A673 (cell line): Measurements from ENCODE around the gene PAEP. TPM values are rescaled to one million over a fixed set of nuclear protein-coding genes. Genes with fewer than 3 reads are reported as not detected.

Source experiments
- BruUV-seq: library from RNA; stranded (reverse); fragments of 400-500 nt; replicated peaks from 2 replicates; lab custom pipeline; 2021; lab: Mats Ljungman, UMichigan
- CTCF ChIA-PET: fragments of 300-600 bp; sonication (Branson Sonifier 250); formaldehyde crosslinking; loops from one replicate; lab custom pipeline; 2022; ENCODE audit warnings: antibody characterized with exemption; lab: Charles Lee
- POLR2A ChIA-PET: fragments of 300-600 bp; sonication (Branson Sonifier 250); formaldehyde crosslinking; loops from one replicate; lab custom pipeline; 2022; ENCODE audit warnings: antibody characterized with exemption; ENCODE audit not compliant: low non-redundant PET; lab: Charles Lee
- DNase-seq: peaks from one replicate; pipeline ENCODE4 v3.0.0-alpha.2; 2015; ENCODE audit warnings: low spot score
- H3K27ac ChIP-seq: fragments of 200-600 bp; sonication (generic); 2 replicates; pipeline ENCODE4 v1.5.1; 2016; ENCODE audit warnings: mixed run types, low read depth, mild to moderate bottlenecking, mixed read lengths, antibody characterized with exemption, low read length; ENCODE audit not compliant: poor library complexity, severe bottlenecking
- H3K27me3 ChIP-seq: fragments of 200-600 bp; sonication (generic); replicated peaks from 2 replicates; pipeline ENCODE4 v1.6.1; 2017; ENCODE audit warnings: mixed run types, low read depth, mild to moderate bottlenecking, mixed read lengths, antibody characterized with exemption, low read length; ENCODE audit not compliant: insufficient read depth, poor library complexity
- H3K36me3 ChIP-seq: fragments of 200-600 bp; sonication (generic); 2 replicates; pipeline ENCODE4 v1.6.1; 2016; ENCODE audit warnings: mixed run types, mild to moderate bottlenecking, mixed read lengths, antibody characterized with exemption, low read length; ENCODE audit not compliant: insufficient read depth, poor library complexity, severe bottlenecking
- H3K4me1 ChIP-seq: fragments of 200-600 bp; sonication (generic); 2 replicates; pipeline ENCODE4 v1.6.1; 2017; ENCODE audit warnings: mixed run types, mild to moderate bottlenecking, mixed read lengths, antibody characterized with exemption, low read length; ENCODE audit not compliant: insufficient read depth, poor library complexity, severe bottlenecking
- H3K4me3 ChIP-seq: fragments of 200-600 bp; sonication (generic); 2 replicates; pipeline ENCODE4 v1.5.1; 2016; ENCODE audit warnings: low read depth, mixed run types, mild to moderate bottlenecking, mixed read lengths, low read length; ENCODE audit not compliant: poor library complexity, severe bottlenecking
- H3K9me3 ChIP-seq: fragments of 200-600 bp; sonication (generic); 2 replicates; pipeline ENCODE4 v1.6.1; 2016; ENCODE audit warnings: mixed run types, low read depth, mild to moderate bottlenecking, mixed read lengths, antibody characterized with exemption, low read length; ENCODE audit not compliant: poor library complexity, severe bottlenecking
- EZH2 ChIP-seq: fragments of 200-600 bp; sonication (generic); IDR thresholded peaks from 2 replicates; pipeline ENCODE4 v1.6.1; 2017; ENCODE audit warnings: borderline replicate concordance, low read depth, mild to moderate bottlenecking, mixed read lengths, antibody characterized with exemption, low read length; ENCODE audit not compliant: poor library complexity, severe bottlenecking
- intact Hi-C: fragments of 100-400 bp; cut with micrococcal nuclease; formaldehyde crosslinking; loops from one replicate; pipeline ENCODE4 v1.10.0; 2022; ENCODE audit not compliant: unreplicated experiment
- total RNA-seq: library from RNA; stranded (reverse); gene quantifications from 2 replicates; pipeline ENCODE4 v1.2.3, GENCODE V29; 2021
- TF ChIP-seq, protein P1 (sequence below): fragments of 300-800, 200-600 bp; sonication (generic); conservative IDR thresholded peaks from 2 replicates; pipeline ENCODE4 v1.5.1; 2017; ENCODE audit warnings: low read depth, mild to moderate bottlenecking, antibody characterized with exemption, low read length, moderate library complexity, mixed read lengths

PAEP gene
- total RNA-seq, 1 experiment from 2014 or later: not detected

DNA sequence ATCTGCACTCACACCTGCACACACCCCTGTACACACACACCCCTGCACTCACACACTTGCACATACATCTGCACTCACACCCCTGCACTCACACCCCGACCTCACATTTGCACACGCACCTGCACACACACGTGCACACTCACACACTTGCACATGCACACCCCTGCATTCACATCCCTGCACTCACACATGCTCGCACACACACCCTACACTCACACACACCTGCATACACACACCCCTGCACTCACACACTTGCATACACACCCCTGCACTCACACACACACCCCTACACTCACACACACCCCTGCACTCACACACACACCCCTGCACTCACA lies 50.3 kb downstream of the PAEP start:
- intact Hi-C loops: no loop called here
- no peak overlapping the region for H3K27ac ChIP-seq
- no TSS peak for BruUV-seq
- no peak for TF ChIP-seq EZH2
- TF ChIP-seq, protein P1, sequence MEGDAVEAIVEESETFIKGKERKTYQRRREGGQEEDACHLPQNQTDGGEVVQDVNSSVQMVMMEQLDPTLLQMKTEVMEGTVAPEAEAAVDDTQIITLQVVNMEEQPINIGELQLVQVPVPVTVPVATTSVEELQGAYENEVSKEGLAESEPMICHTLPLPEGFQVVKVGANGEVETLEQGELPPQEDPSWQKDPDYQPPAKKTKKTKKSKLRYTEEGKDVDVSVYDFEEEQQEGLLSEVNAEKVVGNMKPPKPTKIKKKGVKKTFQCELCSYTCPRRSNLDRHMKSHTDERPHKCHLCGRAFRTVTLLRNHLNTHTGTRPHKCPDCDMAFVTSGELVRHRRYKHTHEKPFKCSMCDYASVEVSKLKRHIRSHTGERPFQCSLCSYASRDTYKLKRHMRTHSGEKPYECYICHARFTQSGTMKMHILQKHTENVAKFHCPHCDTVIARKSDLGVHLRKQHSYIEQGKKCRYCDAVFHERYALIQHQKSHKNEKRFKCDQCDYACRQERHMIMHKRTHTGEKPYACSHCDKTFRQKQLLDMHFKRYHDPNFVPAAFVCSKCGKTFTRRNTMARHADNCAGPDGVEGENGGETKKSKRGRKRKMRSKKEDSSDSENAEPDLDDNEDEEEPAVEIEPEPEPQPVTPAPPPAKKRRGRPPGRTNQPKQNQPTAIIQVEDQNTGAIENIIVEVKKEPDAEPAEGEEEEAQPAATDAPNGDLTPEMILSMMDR: no peak
- DNase-seq: no peak
- CTCF ChIA-PET: no interaction called here
- H3K9me3 ChIP-seq: no peaks in the 10 kb centered on the region
- no peaks in the 10 kb centered on the region for H3K36me3 ChIP-seq
- POLR2A ChIA-PET: no interaction called here
- H3K27me3 ChIP-seq: no peaks in the 10 kb centered on the region
- no peak overlapping the region for H3K4me3 ChIP-seq
- H3K4me1 ChIP-seq: no peaks in the 10 kb centered on the region

DNA sequence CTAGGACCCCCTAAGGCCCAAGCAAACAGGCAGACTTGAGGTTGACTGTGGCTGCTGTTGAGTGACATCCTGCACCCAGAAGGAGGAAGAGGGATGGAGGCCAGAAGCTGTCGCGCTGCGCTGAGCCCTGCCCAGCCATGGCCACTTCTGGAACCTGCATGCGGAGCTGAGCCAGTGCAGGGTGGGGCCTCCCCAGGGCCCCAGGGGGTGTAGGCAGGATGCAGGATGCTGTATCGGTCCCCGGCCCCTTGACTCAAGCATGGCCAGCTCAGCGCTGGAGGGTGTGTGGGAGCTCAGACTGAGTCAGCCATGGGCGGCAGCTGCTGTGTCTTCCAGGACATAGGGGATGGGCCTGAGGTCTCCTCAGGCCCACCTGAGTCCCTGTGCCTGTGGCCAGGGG lies 50.9 kb downstream of the PAEP start:
- H3K4me1 ChIP-seq: no peaks in the 10 kb centered on the region
- intact Hi-C loops: no loop called here
- H3K27ac ChIP-seq: no peak overlapping the region
- H3K27me3 ChIP-seq: no peaks in the 10 kb centered on the region
- no TSS peak for BruUV-seq
- DNase-seq: no peak
- TF ChIP-seq, protein P1: no peak
- no peak for TF ChIP-seq EZH2
- no peaks in the 10 kb centered on the region for H3K9me3 ChIP-seq
- H3K4me3 ChIP-seq: no peak overlapping the region
- no peaks in the 10 kb centered on the region for H3K36me3 ChIP-seq
- ChIA-PET POLR2A (no interaction called here), CTCF (no interaction called here)

DNA sequence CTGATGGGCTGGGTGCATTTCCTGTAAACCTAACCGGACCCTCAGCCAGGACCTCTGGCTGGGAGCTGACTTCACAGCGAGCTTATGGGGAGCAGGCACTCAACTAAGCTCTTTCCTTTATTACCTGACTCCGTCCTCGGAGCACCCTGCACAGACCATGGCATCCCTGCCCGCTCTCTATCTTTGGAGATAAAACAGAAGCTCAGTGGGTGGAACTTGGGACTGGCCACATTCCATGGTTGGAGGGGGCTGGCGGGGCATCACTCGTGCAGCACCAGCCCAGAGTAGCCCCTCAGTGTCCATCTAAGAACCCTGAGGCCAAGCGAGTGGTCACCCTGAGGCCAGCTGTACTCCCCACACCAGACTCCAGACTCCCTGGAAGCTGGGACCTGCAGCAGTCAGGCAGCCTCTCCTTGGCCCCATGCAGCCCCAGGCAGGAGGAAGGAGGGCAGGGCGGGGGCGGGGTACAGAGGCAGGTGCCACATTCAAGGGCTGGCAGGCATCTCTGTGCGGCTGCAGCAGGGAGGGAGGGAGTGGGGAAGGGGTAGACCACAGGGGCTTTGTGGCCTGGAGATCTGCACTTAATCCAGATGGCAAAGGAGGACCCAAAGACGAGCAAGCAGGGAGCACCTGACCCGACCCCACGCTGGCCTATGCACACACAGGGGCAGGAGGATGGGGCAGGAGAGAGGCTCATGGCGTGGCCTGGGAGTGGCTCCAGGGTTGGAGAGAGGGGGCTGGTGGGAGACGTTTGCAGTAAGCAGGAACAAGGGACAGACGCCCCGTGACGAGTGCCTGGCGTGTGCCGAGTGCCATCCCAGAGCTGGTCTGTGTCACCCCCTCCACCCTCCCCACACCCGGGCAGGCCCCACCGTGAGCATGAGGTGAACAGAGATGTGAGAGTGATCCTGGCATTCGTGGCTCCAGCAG lies 51.7 kb downstream of the PAEP start:
- BruUV-seq: no TSS peak
- no peaks in the 10 kb centered on the region for H3K27me3 ChIP-seq
- H3K9me3 ChIP-seq: no peaks in the 10 kb centered on the region
- H3K4me3 ChIP-seq: no peak overlapping the region
- TF ChIP-seq EZH2: no peak
- TF ChIP-seq, protein P1: no peak
- no peaks in the 10 kb centered on the region for H3K36me3 ChIP-seq
- no peaks in the 10 kb centered on the region for H3K4me1 ChIP-seq
- CTCF ChIA-PET: no interaction called here
- no peak for DNase-seq
- POLR2A ChIA-PET: no interaction called here
- H3K27ac ChIP-seq: no peak overlapping the region
- intact Hi-C loops: no loop called here
